ENCODE measurements around the gene CEP70.

CEP70 gene

DNA sequence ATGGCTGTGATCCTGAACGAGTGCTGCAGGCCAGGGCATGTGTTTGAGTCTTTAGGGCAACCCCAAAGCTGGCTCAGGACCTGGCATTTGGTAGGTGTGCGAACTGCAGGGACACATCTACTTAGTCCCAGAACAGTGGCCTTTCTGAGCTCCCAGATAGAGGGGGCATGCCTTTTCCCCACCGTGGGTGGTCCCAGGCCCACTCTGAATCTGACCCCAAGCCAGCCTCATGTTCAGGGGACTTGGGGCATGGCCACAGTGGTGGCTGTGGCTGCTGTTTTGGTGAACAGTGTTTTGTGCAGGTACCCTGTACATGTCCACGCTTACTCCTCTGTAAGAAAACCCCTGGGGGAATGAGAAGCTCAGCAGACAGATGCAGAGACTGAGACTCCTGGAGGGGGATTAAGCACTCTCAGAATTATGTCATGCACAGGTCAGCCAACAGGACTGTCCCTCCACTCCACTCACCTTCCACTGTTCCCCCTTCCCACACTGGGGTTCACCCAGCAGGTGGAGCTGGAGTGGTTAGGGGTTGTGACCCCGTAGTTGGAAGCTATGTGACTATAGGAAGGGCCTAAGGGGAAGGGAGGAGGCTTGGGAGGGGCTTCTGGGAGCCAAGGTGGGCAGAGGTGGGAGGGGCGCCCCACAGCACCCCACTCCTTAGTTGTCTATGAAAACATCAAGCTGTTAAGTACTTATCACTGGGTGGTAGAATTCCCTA is 143.2 kb downstream of the CEP70 start:
- H3K9me3 Mint-ChIP-seq = no peaks in the 10 kb centered on the region
- TF ChIP-seq, protein P1, sequence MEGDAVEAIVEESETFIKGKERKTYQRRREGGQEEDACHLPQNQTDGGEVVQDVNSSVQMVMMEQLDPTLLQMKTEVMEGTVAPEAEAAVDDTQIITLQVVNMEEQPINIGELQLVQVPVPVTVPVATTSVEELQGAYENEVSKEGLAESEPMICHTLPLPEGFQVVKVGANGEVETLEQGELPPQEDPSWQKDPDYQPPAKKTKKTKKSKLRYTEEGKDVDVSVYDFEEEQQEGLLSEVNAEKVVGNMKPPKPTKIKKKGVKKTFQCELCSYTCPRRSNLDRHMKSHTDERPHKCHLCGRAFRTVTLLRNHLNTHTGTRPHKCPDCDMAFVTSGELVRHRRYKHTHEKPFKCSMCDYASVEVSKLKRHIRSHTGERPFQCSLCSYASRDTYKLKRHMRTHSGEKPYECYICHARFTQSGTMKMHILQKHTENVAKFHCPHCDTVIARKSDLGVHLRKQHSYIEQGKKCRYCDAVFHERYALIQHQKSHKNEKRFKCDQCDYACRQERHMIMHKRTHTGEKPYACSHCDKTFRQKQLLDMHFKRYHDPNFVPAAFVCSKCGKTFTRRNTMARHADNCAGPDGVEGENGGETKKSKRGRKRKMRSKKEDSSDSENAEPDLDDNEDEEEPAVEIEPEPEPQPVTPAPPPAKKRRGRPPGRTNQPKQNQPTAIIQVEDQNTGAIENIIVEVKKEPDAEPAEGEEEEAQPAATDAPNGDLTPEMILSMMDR (IDR thresholded peaks at IDR 0.05; ENCODE audit: unreplicated experiment in 3 of 3) = no peak
- H3K27ac Mint-ChIP-seq = no peak overlapping the region
- no peak overlapping the region for H3K4me3 Mint-ChIP-seq
- peaks cover 5% of the 10 kb centered on the region for H3K4me1 Mint-ChIP-seq
- H3K27me3 Mint-ChIP-seq (ENCODE audit: low read depth) = peaks cover 10% of the 10 kb centered on the region
- H3K36me3 Mint-ChIP-seq (ENCODE audit: low read depth) = no peaks in the 10 kb centered on the region

GRCh38 chr3:138450181-138450580 is 143.9 kb downstream of the CEP70 start:
- Mint-ChIP-seq H3K4me1 (peaks cover 5% of the 10 kb centered on the region), H3K9me3 (no peaks in the 10 kb centered on the region), H3K4me3 (no peak overlapping the region)

GRCh38 chr3:138449490-138449889 is 144.6 kb downstream of the CEP70 start:
- Mint-ChIP-seq H3K4me3 (no peak overlapping the region), H3K36me3 (ENCODE audit: low read depth) (no peaks in the 10 kb centered on the region), H3K9me3 (no peaks in the 10 kb centered on the region), H3K4me1 (peaks cover 5% of the 10 kb centered on the region), H3K27ac (no peak overlapping the region), H3K27me3 (ENCODE audit: low read depth) (peaks cover 11% of the 10 kb centered on the region)
- TF ChIP-seq, protein P1 (IDR thresholded peaks at IDR 0.05; ENCODE audit: unreplicated experiment in 3 of 3) = no peak

More at GRCh38 chr3:138450181-138450580, 143.9 kb downstream of the CEP70 start:
- TF ChIP-seq, protein P1 (IDR thresholded peaks at IDR 0.05; ENCODE audit: unreplicated experiment in 3 of 3) = no peak
- Mint-ChIP-seq H3K36me3 (ENCODE audit: low read depth) (no peaks in the 10 kb centered on the region), H3K27me3 (ENCODE audit: low read depth) (peaks cover 12% of the 10 kb centered on the region), H3K27ac (no peak overlapping the region)

DNA sequence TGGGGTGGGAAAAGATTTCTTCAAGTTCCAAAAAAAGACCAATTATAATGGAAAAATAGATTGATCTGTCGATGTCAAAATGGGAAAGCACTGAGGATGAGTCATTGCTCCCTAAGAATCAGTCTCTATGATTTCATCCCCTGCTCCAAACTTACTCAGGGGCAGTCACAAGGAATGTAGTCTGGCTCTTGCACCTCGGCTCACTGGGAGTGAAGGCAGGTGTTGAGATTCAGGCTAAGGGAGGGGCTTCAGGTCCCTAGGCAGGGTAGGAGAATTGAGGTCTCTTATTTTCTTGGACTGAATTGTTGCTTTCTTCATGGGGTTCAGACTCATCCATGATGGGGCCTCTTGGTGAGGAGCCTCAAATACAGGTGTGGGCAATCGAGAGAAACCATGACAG is 145.4 kb downstream of the CEP70 start:
- Mint-ChIP-seq H3K4me3 (no peak overlapping the region), H3K27me3 (ENCODE audit: low read depth) (peaks cover 11% of the 10 kb centered on the region), H3K27ac (no peak overlapping the region), H3K36me3 (ENCODE audit: low read depth) (no peaks in the 10 kb centered on the region), H3K9me3 (no peaks in the 10 kb centered on the region), H3K4me1 (peaks cover 12% of the 10 kb centered on the region)
- TF ChIP-seq, protein P1 (IDR thresholded peaks at IDR 0.05; ENCODE audit: unreplicated experiment in 3 of 3) = no peak

- H3K9me3 Mint-ChIP-seq = no peaks in the 10 kb centered on the region
- H3K27ac Mint-ChIP-seq = no peak overlapping the region
- peaks cover 17% of the 10 kb centered on the region for H3K27me3 Mint-ChIP-seq (ENCODE audit: low read depth)
- peaks cover 26% of the 10 kb centered on the region for H3K4me1 Mint-ChIP-seq
- H3K36me3 Mint-ChIP-seq (ENCODE audit: low read depth) = no peaks in the 10 kb centered on the region
- H3K4me3 Mint-ChIP-seq = no peak overlapping the region
- TF ChIP-seq, protein P1 (IDR thresholded peaks at IDR 0.05; ENCODE audit: unreplicated experiment in 3 of 3) = no peak
Observed at GRCh38 chr3:138445654-138446053, 148.4 kb downstream of the CEP70 start.

GRCh38 chr3:138445236-138445635 is 148.8 kb downstream of the CEP70 start:
- Mint-ChIP-seq H3K36me3 (ENCODE audit: low read depth) (no peaks in the 10 kb centered on the region), H3K27ac (no peak overlapping the region), H3K4me3 (no peak overlapping the region), H3K27me3 (ENCODE audit: low read depth) (peaks cover 22% of the 10 kb centered on the region), H3K4me1 (peaks cover 26% of the 10 kb centered on the region), H3K9me3 (no peaks in the 10 kb centered on the region)
- TF ChIP-seq, protein P1 (IDR thresholded peaks at IDR 0.05; ENCODE audit: unreplicated experiment in 3 of 3) = no peak

Measured in nephron (organoid).